IMR-90 (cell line): ENCODE measurements around the gene TXLNA.

Experiments used
- CTCF ChIP-seq: conservative IDR thresholded peaks from 2 replicates; pipeline ENCODE4 v1.5.1; 2012; ENCODE audit warnings: mild to moderate bottlenecking, low read depth, low read length, improper control_type of control experiment
- MXI1 ChIP-seq: IDR thresholded peaks from 2 replicates; pipeline ENCODE4 v1.6.1; 2012; ENCODE audit warnings: low read depth, mild to moderate bottlenecking, low read length, moderate library complexity, borderline replicate concordance
- SMC3 ChIP-seq: fragments of 150-350 bp; IDR thresholded peaks from 2 replicates; pipeline ENCODE4 v1.6.1; 2016; ENCODE audit warnings: low read depth, mild to moderate bottlenecking, antibody characterized with exemption, low read length, moderate library complexity

DNA sequence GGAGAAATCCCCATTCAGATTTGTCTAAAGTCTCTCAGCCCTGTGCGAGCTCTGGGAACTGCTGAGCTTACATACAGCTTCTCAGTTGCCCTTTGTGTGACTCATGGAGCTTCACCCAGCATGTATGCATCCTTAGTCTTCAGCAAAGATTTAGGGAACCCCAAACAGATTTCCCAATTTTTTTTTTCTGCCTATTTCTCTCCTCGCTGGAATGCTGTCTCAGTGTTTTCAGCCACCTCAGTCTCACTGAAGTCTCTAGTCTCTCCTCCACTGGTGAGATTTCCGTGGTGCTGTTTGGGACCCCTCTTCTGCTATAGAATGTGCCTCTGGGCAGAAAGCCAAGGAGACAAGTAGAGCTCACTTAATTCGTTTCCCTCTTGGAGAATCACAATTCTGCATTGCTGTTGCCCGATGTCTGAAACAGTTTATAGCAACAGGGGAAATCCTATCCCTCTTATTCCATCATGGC, 28.1 kb upstream of the TXLNA start:
- no peak for TF ChIP-seq CTCF
- no peak for TF ChIP-seq MXI1
- peak; percentile 18; the same call in 1 of the 2 replicates for TF ChIP-seq SMC3
